DMS53 treated with DMSO at 0.1 percent for 48 hours (cell line): ENCODE results near the gene OSBPL5.
"Not testable (repeated sequence)": the region's sequence is repeated elsewhere in the genome, so short reads cannot be mapped to it uniquely, and the experiment has no call there.

ENCODE experiments used
- DNase-seq: peaks from one replicate; lab custom pipeline; 2025; ENCODE audit not compliant: unreplicated experiment; lab: John Stamatoyannopoulos, UW

The OSBPL5 gene

DNA sequence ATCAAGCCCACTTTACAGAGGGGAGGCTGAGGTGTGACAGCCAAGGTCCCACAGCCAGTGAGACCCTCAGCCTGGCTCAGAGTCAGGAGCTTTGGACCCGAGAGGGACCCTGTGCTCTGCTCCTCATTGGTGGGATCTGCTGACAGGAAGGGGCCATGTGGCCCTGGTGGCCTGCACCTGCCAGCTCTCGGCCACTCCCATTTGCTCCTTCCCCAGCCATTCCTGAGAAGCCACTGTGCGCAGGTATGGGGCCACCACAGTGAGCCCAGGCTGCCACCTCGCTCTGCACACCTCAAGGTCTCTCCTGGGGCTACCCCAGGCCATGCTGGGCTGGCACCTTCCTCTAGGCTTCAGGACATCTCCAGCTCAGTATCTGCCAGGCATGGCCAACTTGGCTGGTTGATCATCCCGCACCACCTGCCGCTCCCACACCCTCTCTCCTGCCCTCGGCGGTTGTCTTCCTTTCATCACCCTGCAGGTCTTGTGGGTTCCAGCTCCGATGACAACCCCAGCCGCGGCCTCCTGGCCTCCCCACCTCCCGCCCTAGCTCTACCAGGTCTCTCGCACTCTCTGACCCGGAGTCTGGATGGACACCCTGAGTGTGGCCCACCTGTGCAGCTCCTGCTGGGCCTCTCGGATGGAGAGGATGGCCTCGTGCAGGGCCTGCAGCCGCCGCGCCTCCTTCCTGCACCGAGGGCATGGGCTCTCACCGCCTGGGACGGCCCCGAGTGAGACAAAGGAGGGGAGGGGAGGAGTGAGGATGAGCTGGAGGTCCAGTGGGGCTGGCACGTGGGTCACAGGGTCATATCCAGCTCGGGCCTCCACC is 75.7 kb downstream of the OSBPL5 start:
- DNase-seq, result no peak

GRCh38 chr11:3088806-3089205 is 76.3 kb downstream of the OSBPL5 start:
- no peak for DNase-seq

GRCh38 chr11:3087821-3088800 is 77.0 kb downstream of the OSBPL5 start:
- DNase-seq, result no peak

- no peak for DNase-seq
Measured at GRCh38 chr11:3087373-3087772, 77.7 kb downstream of the OSBPL5 start.

- no peak for DNase-seq
Measured at GRCh38 chr11:3086671-3087150, 78.4 kb downstream of the OSBPL5 start.

- DNase-seq, result no peak
Measured at GRCh38 chr11:3086114-3086513, 79.0 kb downstream of the OSBPL5 start.

GRCh38 chr11:3085052-3085451 is 80.1 kb downstream of the OSBPL5 start:
- DNase-seq, result no peak

GRCh38 chr11:3083321-3083720 is 81.8 kb downstream of the OSBPL5 start:
- no peak for DNase-seq

- DNase-seq, result no peak
Measured at GRCh38 chr11:3081386-3081751, 83.7 kb downstream of the OSBPL5 start.

GRCh38 chr11:3080733-3081385 is 84.3 kb downstream of the OSBPL5 start:
- no peak for DNase-seq

DNA sequence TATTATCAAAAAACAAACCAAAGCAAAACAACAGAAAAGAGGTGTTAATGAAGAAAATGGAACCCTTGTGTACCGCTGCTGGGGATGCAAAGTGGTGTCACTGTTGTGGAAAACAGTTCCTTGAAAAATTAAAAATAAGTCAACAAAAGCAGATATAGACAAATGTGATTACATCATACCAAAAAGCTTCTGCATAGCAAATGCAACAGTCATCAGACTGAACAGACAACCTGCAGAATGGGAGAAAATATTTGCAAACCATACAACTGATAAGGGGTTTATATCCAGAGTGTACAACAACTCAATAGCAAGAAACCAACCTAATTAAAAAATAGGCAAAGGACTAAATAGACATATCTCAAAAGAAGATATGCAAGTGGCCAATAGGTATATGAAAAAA is 85.0 kb downstream of the OSBPL5 start:
- no peak for DNase-seq

DNA sequence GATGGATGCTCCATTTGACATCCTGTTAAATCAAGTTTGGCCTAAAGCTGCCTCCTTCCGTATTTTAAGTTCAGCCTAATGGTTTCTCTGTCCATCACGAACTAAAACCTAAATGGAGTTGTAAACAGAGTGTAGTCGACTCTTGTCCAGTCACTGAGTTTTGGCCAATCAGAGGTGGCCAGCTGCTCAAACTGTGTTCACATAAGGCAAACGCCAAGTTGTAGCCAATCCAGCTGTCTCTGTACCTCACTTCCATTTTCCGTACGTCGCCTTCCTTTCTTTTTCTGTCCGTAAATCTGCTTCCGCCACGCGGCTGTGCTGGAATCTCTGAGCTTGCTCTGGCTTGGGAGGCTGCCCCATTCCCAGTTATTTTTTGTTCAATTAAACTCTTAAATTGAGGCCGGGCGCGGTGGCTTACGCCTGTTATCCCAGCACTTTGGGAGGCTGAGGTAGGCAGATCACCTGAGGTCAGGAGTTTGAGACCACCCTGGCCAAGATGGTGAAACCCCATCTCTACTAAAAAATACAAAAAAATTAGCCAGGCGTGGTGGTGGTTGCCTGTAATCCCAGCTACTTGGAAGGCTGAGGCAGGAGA is 87.2 kb downstream of the OSBPL5 start:
- no peak for DNase-seq

DNA sequence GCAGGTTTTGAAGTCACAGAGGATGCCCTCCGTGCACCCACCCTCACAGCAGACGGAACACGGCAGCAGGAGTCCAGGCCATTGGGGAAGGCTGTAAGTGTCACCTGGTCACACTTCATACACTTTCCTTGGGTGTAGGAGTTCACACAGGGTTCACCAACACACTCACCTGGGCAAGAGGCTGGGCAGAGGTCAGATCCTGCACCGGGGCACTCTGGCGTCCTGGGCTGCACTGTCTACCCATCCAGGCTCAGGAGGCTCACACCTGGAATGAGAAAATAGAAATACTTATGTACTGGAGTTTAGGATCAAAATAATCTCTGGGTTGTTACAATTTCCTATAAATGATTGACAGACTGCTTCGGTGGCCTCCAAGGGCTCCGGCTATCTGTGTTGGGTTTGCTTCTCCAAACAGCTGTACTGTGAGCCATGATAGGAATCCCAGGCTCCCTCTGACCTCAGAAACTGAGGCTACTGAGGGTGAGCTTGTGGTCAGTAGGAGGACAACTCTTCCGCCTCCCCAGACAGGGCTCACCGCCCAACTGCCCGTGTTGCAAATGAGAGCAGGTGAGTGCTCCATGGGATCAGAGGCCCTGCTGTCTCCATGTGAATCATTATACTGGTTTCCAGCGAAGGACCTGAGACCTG is 87.8 kb downstream of the OSBPL5 start:
- no peak for DNase-seq

DNA sequence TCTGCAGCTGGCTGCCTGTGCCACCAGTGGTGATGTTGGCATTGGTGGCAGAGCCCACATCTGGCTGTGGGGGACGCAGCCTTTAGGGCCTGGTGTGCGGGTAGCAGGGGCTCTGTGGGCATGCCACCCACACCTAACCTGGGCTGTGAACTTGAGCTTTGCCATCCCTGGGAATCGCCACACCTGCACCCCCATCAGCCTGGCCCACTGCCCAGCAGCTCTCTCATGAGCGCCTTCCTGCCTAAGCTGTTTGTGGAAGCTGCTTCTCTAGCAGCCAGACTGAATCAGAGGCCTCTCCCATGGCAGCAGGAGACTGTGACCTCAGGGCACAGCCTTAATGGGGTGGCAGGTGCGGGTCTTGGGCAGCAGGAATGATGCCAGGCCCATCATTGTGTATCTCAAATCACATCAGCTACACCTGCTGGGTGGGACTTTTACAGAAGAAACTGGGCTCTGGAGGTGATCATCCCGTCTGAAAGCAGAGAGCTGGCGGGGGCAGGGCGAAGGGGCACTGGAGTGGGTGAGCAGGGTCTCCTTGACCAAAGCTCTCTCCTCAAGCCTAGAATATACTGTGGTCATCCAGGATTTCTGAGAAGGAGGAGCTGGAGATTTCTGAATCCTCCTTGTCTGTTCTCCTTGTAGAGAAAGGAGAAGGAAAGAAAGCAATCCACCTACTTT is 90.1 kb downstream of the OSBPL5 start:
- no peak for DNase-seq

GRCh38 chr11:3073029-3073435 is 92.1 kb downstream of the OSBPL5 start:
- DNase-seq, result no peak

DNA sequence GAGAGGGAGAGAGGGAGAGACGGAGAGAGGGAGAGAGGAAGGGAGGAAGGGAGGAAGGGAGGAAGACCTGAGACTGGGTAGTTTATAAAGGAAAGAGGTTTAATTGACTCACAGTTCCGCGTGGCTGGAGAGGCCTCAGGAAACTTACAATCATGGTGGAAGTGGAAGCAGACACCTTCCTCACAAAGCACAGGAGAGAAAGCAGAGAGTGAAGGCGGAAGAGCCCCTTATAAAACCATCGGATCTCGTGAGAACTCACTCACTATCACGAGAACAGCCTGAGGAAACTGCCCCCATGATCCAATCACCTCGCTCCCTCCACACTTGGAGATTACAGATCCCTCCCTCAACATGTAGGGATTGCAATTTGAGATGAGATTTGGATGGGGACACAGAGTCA is 95.7 kb downstream of the OSBPL5 start:
- no peak for DNase-seq

DNA sequence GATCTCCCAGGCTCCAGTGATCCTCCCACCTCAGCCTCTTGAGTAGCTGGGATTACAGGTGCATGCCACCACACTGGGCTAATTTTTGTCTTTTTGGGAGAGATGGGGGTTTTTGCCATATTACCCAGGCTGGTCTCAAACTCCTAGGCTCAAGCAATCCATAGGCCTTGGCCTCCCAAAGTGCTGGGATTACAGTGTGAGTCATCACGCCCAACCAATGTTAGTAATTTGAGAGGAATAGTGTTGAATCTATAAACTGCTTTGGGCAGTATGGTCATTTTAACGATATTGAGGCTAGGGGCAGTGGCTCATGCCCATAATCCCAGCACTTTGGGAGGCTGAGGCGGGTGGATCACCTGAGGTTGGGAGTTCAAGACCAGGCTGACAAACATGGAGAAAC is 98.8 kb downstream of the OSBPL5 start:
- not testable (repeated sequence) for DNase-seq

DNA sequence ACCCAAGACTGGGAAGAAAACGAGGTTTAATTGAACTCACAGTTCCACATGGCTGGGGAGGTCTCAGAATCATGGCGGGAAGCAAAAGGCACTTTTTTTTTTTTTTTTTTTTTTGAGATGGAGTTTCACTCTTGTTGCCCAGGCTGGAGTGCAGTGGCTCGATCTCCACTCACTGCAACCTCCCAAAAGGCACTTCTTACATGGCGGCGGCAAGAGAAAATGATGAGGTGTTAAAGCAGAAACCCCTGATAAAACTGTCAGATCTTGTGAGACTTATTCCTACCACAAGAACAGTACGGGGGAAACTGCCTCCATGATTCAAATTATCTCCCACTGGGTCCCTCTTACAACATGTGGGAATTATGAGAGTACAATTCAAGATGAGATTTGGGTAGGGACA is 100.4 kb downstream of the OSBPL5 start:
- DNase-seq, result not testable (repeated sequence)

DNA sequence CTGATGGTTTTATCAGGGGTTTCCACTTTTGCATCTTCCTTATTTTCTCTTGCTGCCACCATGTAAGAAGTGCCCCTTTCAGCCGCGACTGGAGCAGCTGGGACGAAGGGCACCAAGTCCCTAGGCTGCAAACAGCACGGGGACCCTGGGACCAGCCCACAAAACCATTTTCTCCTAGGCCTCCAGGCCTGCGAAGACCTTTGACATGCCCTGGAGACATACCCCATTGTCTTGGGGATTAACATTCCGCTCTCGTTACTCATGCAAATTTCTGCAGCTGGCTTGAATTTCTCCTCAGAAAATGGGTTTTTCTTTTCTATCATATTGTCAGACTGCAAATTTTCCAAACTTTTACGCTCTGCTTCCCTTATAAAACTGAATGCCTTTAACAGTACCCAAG is 101.2 kb downstream of the OSBPL5 start:
- DNase-seq, result not testable (repeated sequence)

DNA sequence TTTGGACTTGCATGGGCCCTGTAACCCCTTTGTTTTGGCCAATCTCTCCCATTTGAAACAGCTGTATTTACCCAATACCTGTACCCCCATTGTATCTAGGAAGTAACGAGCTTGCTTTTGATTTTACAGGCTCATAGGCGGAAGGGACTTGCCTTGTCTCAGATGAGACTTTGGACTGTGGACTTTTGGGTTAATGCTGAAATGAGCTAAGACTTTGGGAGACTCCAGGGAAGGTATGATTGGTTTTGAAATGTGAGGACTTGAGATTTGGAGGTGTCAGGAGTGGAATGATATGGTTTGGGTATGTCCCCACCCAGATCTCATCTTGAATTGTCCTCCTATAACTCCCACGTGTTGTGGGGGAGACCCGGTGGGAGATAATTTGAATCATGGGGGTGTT is 101.7 kb downstream of the OSBPL5 start:
- not testable (repeated sequence) for DNase-seq
